OCI-LY7 (cell line): ENCODE results near the gene QSOX1.

Source experiments
- CTCF ChIP-seq: fragments of 200-600 bp; sonication (generic); conservative IDR thresholded peaks from 2 replicates; pipeline ENCODE4 v1.5.1; 2014; ENCODE audit warnings: mild to moderate bottlenecking, antibody characterized with exemption, low read length, moderate library complexity, mixed read lengths
- EZH2phosphoT487 ChIP-seq: fragments of 200-600 bp; sonication (generic); IDR thresholded peaks from 2 replicates; pipeline ENCODE4 v1.6.1; 2018; ENCODE audit warnings: low read depth, borderline replicate concordance, mild to moderate bottlenecking, mixed run types, antibody characterized with exemption, low read length, moderate library complexity, mixed read lengths

- TF ChIP-seq CTCF (no peak), EZH2phosphoT487 (no peak)
Observed at GRCh38 chr1:180241716-180242544, 87.3 kb downstream of the QSOX1 start.
